HepG2 (cell line): ENCODE data around the gene ARVCF. TPM values are rescaled to one million over a fixed set of nuclear protein-coding genes. Genes with fewer than 3 reads are reported as not detected.

ENCODE experiments used
- ARID3A ChIP-seq: IDR thresholded peaks from 2 replicates; pipeline ENCODE4 v1.6.1; 2012; ENCODE audit warnings: low read depth, low read length, improper control_type of control experiment
- ATF5 ChIP-seq: sonication (generic); formaldehyde crosslinking; IDR thresholded peaks from 2 replicates; pipeline ENCODE4 v1.4.0; 2020; ENCODE audit warnings: mild to moderate bottlenecking, low read depth, missing genetic modification reagents
- CHCHD3 ChIP-seq: sonication (generic); formaldehyde crosslinking; IDR thresholded peaks from 2 replicates; pipeline ENCODE4 v1.8.0; 2022; ENCODE audit warnings: mild to moderate bottlenecking, missing genetic modification reagents, moderate library complexity
- ELF4 ChIP-seq: sonication (generic); formaldehyde crosslinking; IDR thresholded peaks from 2 replicates; pipeline ENCODE4 v1.5.0; 2020; ENCODE audit warnings: missing genetic modification reagents, mild to moderate bottlenecking, moderate library complexity, borderline replicate concordance
- ERF ChIP-seq: IDR thresholded peaks from 2 replicates; pipeline ENCODE4 v1.6.1; 2018; ENCODE audit warnings: missing biosample characterization, missing genetic modification reagents
- GZF1 ChIP-seq: sonication (generic); formaldehyde crosslinking; IDR thresholded peaks from 2 replicates; pipeline ENCODE4 v1.5.1; 2020; ENCODE audit warnings: mild to moderate bottlenecking, missing genetic modification reagents
- HNRNPLL ChIP-seq: fragments of 200-400 bp; formaldehyde crosslinking; IDR thresholded peaks from 2 replicates; pipeline ENCODE4 v1.6.1; 2017; ENCODE audit warnings: mild to moderate bottlenecking, low read depth, low read length; ENCODE audit not compliant: poor library complexity, severe bottlenecking
- IRX3 ChIP-seq: sonication (generic); formaldehyde crosslinking; IDR thresholded peaks from 2 replicates; pipeline ENCODE4 v1.8.1; 2023; ENCODE audit warnings: mild to moderate bottlenecking, low read depth, missing genetic modification reagents, borderline replicate concordance
- KLF11 ChIP-seq: IDR thresholded peaks from 2 replicates; pipeline ENCODE4 v1.6.1; 2016; ENCODE audit warnings: missing compliant biosample characterization
- MEF2D ChIP-seq: sonication (generic); formaldehyde crosslinking; IDR thresholded peaks from 2 replicates; pipeline ENCODE4 v1.5.1; 2020; ENCODE audit warnings: mild to moderate bottlenecking, missing genetic modification reagents
- MEIS1 ChIP-seq: sonication (generic); formaldehyde crosslinking; IDR thresholded peaks from 2 replicates; pipeline ENCODE4 v1.9.0; 2021; ENCODE audit warnings: mild to moderate bottlenecking, missing genetic modification reagents, moderate library complexity, borderline replicate concordance
- NFIB ChIP-seq: sonication (generic); formaldehyde crosslinking; IDR thresholded peaks from 2 replicates; pipeline ENCODE4 v1.9.0; 2021; ENCODE audit warnings: missing genetic modification reagents, mild to moderate bottlenecking, borderline replicate concordance
- RCOR2 ChIP-seq: IDR thresholded peaks from 2 replicates; pipeline ENCODE4 v1.6.1; 2016; ENCODE audit warnings: missing biosample characterization, missing genetic modification reagents
- SIX1 ChIP-seq: sonication (generic); formaldehyde crosslinking; IDR thresholded peaks from 2 replicates; pipeline ENCODE4 v1.4.0; 2020; ENCODE audit warnings: missing genetic modification reagents, borderline replicate concordance
- SP5 ChIP-seq: IDR thresholded peaks from 2 replicates; pipeline ENCODE4 v1.6.1; 2016; ENCODE audit warnings: low read depth, borderline replicate concordance
- U2AF2 ChIP-seq: fragments of 200-400 bp; formaldehyde crosslinking; IDR thresholded peaks from 2 replicates; pipeline ENCODE4 v1.6.1; 2017; ENCODE audit warnings: low read depth, mild to moderate bottlenecking, low read length
- YEATS4 ChIP-seq: sonication (generic); formaldehyde crosslinking; IDR thresholded peaks from 2 replicates; pipeline ENCODE4 v1.4.0; 2020; ENCODE audit warnings: missing genetic modification reagents, borderline replicate concordance
- ZMAT5 ChIP-seq: sonication (generic); formaldehyde crosslinking; IDR thresholded peaks from 2 replicates; pipeline ENCODE4 v1.5.0; 2020; ENCODE audit warnings: mild to moderate bottlenecking, low read depth, missing genetic modification reagents, borderline replicate concordance
- ZNF468 ChIP-seq: sonication (generic); formaldehyde crosslinking; IDR thresholded peaks from 2 replicates; pipeline ENCODE4 v1.8.0; 2022; ENCODE audit warnings: mild to moderate bottlenecking, moderate library complexity, missing genetic modification reagents
- ZNF615 ChIP-seq: sonication (generic); formaldehyde crosslinking; IDR thresholded peaks from 2 replicates; pipeline ENCODE4 v1.5.0; 2020; ENCODE audit warnings: mild to moderate bottlenecking, missing genetic modification reagents, borderline replicate concordance
- ZNF619 ChIP-seq: sonication (generic); formaldehyde crosslinking; IDR thresholded peaks from 2 replicates; pipeline ENCODE4 v1.4.0; 2020; ENCODE audit warnings: mild to moderate bottlenecking, missing genetic modification reagents
- ZNF703 ChIP-seq: sonication (generic); formaldehyde crosslinking; IDR thresholded peaks from 2 replicates; pipeline ENCODE4 v1.5.1; 2020; ENCODE audit warnings: missing genetic modification reagents, mild to moderate bottlenecking, moderate library complexity, borderline replicate concordance
- ZNF768 ChIP-seq: sonication (generic); formaldehyde crosslinking; IDR thresholded peaks from 2 replicates; pipeline ENCODE4 v1.4.0; 2020; ENCODE audit warnings: missing genetic modification reagents
- ZNF83 ChIP-seq: sonication (generic); formaldehyde crosslinking; IDR thresholded peaks from 2 replicates; pipeline ENCODE4 v1.4.0; 2020; ENCODE audit warnings: missing genetic modification reagents, mild to moderate bottlenecking, borderline replicate concordance
- ZSCAN22 ChIP-seq: sonication (generic); formaldehyde crosslinking; IDR thresholded peaks from 2 replicates; pipeline ENCODE4 v1.4.0; 2020; ENCODE audit warnings: mild to moderate bottlenecking, missing genetic modification reagents
- ZUFSP ChIP-seq: sonication (generic); formaldehyde crosslinking; IDR thresholded peaks from 2 replicates; pipeline ENCODE4 v1.9.0; 2021; ENCODE audit warnings: missing genetic modification reagents, mild to moderate bottlenecking, borderline replicate concordance
- polyA plus RNA-seq, 8 experiments: library from polyadenylated mRNA; depleted of rRNA in 3 of 8; stranded (reverse) in 7 of 8; unstranded in 1 of 8; fragments of >200 nt; fragmentation: Illumina TruSeq in 4 of 8; extraction: Trizol in 4 of 8; gene quantifications; 2 replicates each; pipeline versions ENCODE4 v1.2.1 to v1.2.3, GENCODE V29; 2011 to 2016; ENCODE audit warnings: low read depth in 4 of 8, missing spikeins in 1 of 8, mixed read lengths in 1 of 8; ENCODE audit not compliant: insufficient read depth in 1 of 8
- total RNA-seq, 5 experiments: library from RNA; depleted of rRNA; stranded (reverse); fragments of >200 nt; fragmentation: Illumina TruSeq; extraction: Trizol; gene quantifications; 2 replicates each; pipeline ENCODE4 v1.2.3, GENCODE V29; 2016; ENCODE audit warnings: low read depth in 1 of 5

The ARVCF gene
- total and polyA plus RNA-seq, 2 of the 13 experiments (the other 11 are each of a cell fraction or from before 2014, with no cell fraction given) = 16.4 to 17.7 TPM

GRCh38 chr22:20016734-20017621 is at the start of gene ARVCF (continued):
- TF ChIP-seq NFIB (CRISPR knock-in tag) (no peak), ZMAT5 (CRISPR knock-in tag) (no peak), IRX3 (CRISPR knock-in tag) (no peak), ZNF703 (CRISPR knock-in tag) (no peak), RCOR2 (CRISPR knock-in tag) (no peak), SP5 (no peak; the same call in 1 of the 2 replicates), MEF2D (CRISPR knock-in tag) (no peak), GZF1 (0 out of 2 replicates have a peak, but pooled peaks have one; percentile 39), ATF5 (CRISPR knock-in tag) (no peak), ARID3A (no peak), ZNF468 (peak; percentile 61; the same call in 1 of the 2 replicates), CHCHD3 (CRISPR knock-in tag) (no peak), ELF4 (no peak), ZNF619 (CRISPR knock-in tag) (no peak), ZUFSP (CRISPR knock-in tag) (no peak), KLF11 (CRISPR knock-in tag) (no peak), ERF (CRISPR knock-in tag) (no peak), ZNF768 (CRISPR knock-in tag) (no peak), ZNF83 (CRISPR knock-in tag) (no peak), MEIS1 (no peak), U2AF2 (no peak), ZNF615 (no peak), SIX1 (no peak), ZSCAN22 (CRISPR knock-in tag) (no peak), YEATS4 (no peak), HNRNPLL (peak; percentile 73)
